Amniotic epithelial cell (primary cell): Measurements from ENCODE around the gene RGS12.

Experiments
- DNase-seq: peaks from one replicate; pipeline ENCODE4 v3.0.0-alpha.2; 2010; ENCODE audit warnings: low read depth

Gene RGS12

DNA sequence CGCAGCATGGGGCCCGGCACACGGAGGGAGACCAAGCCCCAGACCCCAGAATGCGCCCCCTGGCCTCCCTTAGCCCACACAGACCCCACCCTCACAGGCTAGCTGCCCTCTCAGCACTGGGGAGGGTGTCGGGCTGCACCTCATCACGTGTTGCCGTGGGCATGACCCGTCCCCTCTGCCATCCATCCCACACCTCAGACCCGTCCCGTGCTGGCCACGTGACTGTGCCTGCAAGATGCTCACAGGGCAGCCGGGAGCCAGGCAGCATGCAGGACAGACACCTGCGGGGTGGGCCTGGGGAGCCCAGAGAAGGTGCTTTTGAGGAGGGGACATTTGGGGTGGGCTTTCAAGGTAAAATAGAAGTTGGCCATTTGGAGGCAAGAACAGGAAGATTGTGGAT is 39.0 kb upstream of the RGS12 start:
- DNase-seq: no peak

DNA sequence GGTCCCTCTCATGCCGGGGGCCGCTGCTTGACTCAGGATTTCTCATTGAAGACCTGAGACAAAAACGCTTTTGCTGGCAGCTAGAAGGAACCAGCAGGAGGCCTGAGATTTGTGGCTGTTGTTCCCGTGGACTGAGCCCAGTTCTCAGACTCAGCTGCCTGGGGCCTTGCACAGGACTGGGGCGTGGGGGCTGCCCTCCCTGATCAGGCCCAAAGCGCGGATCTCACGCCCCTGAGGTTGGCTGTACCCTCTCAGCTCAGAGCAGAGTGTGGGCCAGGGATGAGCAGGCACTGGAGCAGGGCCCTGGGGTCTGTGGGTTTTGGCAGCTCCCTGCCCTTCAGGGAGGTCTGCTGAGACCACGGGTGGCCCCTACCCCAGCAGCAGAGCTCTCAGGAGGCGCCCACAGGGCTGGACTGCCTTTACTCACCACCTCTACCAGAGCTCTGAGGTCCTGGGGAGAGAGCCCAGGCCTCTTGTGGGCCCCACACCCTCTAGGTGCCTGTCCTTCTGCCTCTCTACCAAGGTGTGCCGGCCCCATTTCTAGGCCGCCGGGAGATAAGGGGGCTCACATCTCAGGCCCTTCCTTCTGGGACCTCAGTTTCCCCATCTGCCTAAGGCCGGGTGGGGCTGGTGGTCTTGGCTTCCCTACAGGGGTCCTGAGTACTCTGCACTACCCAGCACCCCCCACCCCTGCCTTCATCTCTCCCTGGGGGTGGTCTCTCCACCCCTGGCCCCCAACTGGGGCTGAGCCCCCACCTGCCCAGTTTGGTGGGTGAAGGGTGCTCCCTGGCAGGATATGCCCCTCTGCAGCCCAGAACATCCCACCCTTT is 38.3 kb upstream of the RGS12 start:
- DNase-seq: no peak

DNA sequence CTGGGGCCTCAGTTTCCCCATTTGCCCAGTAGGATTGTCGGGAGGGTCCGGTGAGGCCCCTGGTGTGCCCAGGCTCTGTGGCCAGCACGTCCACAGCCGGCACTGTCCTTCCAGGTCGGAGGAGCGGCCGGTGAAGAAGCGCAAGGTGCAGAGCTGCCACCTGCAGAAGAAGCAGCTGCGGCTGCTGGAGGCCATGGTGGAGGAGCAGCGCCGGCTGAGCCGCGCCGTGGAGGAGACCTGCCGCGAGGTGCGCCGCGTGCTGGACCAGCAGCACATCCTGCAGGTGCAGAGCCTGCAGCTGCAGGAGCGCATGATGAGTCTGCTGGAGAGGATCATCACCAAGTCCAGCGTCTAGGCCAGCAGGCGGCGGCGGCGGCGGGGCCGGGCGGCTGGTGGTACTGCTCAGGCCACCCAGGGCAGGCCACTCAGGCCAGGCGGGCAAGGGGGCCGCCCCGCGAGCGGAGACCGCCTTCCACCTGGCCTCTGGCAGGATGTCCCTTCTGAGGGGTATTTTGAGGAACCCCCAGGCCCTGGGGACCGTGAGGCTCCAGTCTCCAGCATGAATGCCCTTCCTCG is 37.1 kb upstream of the RGS12 start:
- no peak for DNase-seq

DNA sequence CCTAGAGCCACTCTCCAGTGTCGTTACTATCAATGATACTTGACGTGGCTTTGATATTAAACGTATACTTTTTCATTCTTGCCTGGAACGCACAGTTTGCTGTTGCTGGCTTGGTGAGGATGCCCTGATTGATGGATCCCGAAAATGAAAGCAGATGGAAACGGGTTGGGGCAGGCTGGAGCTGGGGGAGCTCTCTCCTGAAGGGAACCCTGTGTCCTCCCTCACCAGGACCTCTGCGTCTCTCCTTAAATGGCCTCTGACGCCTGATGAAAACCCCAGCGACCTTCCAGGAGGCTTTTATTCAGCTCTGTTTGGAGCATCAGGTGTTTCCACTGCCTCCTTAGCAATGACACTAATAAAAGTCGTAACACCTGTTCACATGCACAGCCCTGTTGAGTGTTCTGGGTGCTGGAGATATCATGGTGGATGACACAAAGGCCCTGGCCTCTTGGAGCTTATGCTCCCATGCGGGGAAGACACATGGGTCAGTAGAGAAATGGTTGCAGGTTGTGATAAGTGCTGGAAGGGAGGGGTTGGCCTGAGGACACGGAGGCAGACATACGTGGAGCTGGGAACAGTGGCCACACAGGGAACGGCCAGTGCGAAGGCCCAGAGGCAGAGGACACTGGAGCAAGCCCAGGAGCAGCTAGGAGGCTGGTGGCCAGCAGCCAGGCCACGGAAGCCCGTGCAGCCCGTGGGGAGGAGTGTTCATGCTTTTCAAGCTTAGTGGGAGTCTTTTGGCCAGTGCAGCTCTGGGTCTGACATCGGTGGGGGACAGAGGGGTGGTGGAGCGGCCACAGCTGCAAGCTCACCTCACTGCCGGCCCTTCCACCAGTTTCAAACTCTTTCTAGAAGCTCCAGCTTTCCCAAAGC is 36.4 kb upstream of the RGS12 start:
- no peak for DNase-seq

DNA sequence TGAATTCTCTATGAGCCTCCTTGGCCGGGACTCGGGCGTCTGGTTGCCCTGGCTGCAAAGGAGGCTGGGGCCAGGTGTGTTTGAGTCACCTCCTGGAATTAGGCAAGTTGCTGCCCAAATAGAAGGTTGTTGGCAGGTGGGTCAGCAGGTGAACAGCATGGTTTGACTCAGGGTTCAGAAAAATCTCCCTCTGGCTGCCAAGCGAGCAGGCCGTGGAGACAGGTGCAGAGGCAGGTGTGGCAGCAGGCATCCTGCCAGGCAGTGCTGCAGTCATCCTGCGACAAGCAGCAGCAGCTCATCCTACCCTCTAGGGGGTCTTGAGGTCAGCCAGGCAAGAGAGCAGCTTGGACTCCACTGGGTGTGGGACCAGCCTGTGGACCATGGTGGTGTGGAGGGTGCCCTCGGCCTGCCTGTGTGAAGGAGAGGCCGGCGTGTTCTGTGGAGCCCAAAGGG is 35.7 kb upstream of the RGS12 start:
- no peak for DNase-seq

DNA sequence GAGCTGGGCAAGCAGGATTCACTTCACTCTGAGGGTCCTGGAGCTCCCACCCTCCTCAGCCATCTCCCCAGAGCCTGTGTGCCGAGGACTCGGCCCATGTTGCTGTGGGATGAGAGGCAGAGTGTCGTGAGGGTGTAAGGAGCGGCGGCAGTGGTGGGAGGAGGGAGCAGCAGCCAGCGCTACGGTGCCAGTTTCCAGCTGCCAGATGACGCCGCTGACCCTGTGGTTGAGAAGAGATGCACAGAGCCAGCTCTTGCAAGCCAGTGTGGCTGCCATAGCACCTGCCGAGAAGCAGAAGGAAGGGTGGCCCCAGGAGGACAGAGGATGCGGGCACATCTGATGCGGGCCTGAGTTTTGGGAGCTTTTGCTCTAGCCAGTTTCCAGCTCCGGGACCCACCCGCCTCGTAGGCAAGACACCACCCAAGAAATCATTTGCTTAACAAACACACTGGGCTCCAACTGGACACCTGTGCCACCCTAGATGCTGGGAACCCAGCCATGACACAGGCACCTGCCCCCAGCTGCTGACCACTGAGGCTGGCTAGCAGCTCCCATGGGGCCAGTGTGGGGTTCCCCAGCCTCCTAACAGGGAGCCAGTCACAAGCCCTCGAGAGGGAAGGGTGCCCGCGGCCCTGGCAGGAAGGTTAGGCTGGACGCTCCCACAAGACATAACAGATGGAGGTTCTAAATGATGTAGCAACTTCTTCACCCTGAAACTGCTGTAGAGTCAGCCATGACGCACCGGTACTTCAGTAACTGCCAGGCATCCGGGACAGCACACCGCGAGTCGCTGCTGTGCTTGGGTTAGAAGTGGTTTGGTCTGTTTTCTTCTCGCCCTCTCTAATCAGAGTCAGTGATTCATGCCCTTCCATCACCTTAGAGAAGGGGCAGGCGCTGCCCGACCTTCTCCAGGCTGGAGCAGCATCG is 35.0 kb upstream of the RGS12 start:
- DNase-seq: peak; percentile 81

DNA sequence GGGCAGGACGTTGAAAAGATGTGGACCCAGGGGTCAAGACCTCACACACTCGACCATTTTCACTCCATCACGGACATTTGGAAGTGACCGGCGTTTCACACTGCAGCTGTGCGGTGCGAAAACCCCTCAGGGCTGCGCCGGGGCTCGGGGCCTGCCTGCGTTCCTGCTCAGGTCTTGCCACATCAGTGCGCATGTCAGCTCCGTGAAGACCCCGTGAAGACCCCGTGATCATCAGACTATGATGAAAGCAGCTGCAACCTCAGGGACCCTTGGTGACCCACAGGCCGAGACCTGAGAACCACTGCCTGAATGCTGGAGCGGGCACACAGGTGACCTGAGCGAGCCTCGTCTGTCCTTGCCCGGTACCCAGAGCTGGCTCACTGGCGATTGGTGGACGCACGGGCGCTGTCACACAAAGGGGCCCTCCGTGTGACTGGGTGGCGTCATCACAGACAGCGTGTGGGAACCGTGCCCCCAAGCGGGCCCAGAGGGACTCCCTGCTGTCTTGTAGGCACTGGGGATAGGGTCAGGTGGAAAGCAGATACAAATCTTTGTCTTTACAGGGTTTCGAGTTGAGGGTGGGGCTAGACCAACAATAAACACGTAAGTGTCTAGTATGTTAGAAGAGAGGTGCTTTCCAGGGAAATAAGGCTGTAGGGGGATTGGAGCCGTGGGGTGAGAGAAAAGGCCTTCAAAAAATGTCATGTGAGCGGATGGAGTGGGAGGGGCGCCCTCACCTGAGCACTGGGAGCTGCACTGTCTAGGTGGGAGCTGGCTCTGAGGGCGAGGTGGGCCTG is 31.2 kb upstream of the RGS12 start:
- DNase-seq: no peak

DNA sequence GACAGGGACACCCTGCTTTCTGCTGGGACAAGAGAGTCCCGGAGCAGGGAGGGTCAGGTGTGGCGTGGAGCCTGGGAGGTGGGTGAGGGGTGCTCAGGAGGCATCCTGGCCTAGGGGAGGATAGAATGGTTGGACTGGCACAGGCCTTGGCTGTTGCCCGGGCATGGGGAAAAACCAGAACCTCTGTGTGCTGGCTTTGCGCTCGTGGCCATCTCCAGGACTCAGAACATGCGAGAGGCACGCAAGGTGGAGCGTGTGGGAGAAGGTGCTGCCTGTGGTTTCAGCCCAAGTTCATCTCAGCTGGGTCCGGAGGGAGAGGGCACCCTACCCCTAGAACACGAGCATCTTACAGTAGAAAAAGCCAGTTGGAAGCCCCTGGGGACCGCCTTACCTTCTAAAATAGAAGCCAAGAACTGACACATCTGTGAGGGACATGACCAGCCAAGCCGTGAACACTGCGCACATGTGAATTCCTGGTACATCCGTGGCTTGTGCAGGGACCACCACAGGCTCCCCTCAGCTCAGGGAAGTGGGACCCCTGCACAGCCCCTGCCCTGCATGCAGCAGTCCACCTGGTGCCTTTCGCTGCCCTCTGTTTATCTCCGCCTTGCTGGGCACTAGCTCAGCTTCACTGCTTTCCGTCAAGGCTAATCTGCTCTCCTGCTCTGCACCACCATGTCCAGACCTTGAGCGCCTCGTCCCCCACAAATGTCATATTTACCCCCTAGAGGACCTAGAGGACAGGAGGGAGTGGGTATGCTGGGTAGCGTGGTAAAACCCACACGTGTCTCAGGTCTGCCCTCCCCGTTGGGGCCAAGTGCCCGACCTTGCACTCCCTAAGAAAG is 30.4 kb upstream of the RGS12 start:
- DNase-seq: no peak

DNA sequence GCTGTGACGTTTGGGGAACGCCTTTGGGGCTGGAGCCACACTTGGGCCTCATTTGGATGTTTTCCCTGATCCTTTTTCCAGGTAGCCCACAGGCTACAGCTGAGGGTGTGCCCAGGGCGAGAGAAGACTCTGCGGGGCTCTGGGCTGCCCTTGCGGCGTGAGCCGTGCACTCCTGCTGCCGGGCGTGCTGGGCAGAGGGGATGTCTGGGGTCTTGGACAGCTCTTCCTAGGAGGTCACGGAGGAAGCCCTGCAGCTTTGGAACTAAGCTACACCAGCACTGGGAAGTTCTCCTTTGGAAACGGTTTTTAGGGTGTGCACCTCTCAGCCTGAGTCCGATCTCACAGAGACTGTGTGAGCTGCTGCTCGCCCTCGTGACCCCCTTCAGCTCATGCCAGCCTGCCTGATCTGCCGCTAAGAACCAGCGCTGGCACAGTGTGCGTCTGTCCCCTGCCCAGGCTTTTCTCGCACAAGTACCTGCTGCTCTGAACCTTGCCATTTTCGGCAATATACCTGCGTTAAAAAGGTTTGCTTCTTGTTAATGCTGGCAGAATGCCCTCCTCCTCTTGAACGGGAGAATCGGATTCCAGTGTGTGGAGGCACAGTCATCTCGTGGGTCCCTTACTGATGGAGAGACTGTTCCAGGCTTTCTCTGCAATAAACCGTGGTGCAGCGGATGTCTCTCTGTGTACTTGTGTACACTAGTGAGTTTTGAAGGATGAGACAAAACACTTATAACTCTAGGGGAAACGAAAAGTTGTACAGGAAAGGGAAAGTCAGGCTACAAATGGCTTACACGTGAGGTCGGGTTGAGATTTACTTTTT is 29.6 kb upstream of the RGS12 start:
- DNase-seq: no peak

DNA sequence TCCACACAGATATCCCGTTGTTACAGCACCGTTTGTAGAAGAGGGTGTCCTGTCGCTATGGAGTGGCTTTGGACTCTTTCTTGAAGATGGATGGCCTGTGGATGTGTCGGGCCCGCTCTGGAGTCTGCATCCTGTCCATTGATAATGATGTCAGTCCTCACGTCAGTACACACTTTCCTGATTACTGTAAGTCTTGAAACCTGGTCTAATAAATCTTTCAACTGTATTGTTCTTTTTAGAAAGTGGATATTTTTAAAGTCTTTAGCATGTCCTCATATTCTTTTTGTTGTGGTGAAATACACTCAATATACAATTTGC is 29.0 kb upstream of the RGS12 start:
- DNase-seq: no peak

DNA sequence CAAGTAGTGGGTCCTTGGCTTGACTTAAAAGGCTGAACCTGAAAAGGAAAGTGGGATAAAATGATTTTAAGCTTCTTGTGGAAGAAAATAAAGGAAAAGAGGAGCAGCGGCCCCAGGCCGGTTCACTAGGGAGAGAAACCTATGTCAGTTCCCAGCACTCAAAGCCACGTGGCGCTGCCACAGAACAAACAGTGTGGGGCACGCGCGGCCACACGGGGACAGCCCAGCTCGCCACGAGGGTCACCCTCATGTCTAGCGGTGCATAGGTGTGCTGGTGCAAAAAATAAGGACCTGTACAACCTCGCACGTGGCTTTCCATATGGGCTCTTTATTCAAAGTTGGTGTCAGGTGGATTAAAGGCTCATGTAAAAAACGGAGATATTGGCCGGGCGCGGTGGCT is 26.7 kb upstream of the RGS12 start:
- no peak for DNase-seq

DNA sequence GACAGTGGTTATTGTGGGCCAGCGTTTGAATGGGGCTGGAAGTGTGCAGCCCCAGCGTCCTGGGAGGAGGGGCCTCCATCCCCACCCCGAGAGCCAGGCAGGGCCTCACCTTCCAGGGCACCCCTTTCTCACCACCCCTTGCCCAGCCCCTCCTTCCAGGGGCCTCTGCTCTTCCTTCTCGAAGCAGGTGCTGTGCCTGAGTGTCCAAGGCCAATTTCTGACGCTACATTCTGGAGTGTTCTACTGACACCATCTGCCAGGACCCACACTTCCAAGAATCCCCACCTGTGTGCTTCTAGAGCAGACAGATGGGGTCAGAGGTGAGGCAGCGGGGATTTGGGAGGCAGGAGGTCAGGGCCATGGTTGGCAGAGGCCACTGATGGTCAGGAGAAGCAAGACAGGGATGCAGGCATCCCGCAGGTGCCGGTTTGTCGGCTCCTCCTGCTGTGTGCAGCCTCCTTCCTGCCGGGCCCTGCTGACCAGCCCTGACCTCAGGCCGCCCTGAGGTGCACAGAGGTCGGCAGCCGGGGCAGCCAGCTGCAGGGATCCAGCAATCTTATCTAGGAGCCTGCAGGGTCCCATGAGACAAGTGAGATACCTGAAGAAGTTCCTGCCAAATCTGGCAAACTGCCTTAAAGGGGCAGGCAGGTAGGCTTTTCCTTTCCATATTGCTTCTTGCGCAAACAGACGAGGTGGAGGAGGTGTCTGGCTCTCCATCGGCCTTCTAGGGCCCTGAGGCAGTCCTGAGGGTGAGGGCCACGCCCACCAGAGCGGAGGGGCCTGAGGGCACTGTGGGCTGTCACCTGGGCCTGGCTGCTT is 25.0 kb upstream of the RGS12 start:
- no peak for DNase-seq

DNA sequence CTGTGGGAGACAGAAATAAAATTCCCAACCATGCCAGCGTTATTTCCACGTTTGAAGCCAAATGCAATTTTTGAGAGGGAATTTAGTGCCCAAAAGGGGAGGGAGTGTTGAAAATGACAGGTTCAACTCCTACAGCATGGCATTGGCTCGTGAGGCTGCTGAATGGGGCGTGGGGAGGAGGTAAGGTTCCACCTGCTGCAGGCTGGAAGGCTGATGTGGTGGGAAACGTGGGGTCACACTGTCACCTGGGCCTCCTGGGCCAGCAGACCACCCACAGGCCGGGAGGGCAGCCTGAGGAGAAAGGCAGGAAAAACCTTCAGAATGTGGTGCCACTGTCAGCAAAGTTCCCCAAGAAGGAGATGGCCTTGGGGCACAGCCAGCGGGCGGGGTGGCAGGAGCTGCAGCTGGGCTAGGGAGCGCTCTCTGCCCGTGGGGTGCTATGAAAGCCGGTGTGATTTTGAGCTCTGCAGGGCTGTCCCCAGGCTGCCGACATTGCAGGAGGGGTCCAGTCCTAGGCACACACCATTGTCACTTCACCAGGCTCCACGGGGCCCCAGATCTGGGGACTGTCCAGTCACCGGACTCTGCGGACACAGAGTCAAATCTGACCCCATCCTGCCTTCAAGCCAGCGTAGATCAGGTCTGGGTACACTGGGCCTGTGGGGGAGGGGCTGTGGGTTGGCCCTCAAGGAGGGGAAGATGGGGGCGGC is 24.3 kb upstream of the RGS12 start:
- no peak for DNase-seq

DNA sequence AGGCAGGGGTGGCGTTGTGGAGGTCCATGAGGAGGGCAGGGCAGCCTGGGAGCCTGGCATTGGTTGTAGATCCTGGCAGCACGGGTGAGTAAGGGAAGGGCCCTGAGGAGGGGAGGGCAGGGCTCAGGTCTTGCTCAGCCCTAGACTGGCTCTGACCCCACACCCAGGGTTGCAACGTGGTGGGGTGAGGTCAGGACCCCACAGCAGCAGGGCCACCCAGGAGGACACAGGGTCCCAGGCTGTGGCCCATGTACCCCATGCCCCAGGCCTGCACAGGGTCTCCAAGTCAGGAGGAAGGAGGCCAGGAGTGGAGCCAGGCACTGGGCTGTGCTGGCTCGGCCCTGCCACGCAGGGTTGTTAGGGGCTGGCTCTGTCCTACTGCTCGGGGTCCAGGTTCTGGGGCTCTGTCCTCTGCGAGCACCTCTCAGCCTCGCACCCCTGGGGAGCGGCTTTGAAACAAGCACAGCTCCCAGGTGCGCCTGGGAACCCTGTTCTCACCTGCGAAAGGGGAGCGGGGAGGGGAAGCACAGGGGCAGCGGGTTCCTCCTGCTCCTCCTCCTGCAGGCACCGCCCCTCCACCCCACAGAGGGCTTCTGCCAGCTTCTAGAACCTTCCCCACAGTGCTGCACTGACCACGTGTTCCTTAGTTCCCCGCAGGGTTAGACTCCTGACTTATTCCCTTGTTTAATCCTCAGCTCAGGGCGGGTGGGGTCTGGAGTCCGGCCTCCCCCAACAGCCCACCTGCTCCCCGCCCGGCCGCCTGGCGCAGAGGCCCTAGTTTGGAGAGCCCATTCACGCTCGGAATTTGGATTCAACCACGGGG is 23.5 kb upstream of the RGS12 start:
- no peak for DNase-seq

DNA sequence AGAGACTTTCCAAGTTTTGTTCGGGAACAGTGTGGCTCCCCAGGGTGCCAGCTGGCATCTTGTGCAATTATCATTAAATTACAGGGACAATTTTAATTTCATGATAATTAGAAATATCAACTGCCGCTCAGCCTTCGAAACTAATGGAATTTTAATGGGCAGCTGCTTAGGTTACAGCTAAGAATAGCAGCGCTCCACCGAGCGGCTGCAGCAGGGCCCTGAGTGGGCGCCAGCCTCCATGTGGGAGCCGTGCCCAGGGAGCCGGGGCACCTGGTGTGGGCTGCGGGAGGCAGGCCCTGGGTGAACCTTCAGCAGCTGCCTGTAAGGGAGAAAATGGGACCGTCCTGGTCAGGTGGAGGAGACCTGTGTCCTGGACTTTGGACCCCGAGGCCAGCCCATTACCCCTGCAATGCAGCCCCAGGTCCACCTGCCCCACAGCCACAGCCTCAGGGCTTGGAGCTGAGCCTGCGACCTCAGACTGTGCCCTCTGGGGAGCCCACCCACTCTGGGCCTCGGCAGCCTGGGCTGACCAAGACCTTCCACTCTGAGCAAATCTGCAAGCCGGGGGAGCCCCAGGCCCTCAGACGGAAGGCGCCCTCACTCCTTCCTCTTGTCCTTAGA is 22.7 kb upstream of the RGS12 start:
- no peak for DNase-seq

DNA sequence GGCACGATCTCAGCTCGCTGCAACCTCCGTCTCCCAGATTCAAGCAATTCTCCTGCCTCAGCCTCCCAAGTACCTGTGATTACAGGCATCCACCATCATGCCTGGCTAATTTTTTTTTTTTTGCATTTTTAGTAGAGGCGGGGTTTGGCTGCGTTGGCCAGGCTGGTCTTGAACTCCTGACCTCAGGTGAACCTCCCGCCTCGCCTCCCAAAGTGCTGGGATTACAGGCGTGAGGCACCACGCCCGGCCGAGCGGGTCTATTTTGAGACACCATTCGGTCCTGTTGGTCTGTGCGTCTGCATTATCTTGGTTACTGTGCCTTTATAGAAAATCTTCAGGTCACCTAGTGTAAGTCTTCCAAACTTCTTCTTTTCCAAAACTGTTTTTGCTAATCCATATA is 21.7 kb upstream of the RGS12 start:
- DNase-seq: no peak
